NCI-H774 (cell line): ENCODE data around the gene ART4.

Experiments
- DNase-seq: peaks from one replicate; lab custom pipeline; 2025; lab: John Stamatoyannopoulos, UW

The ART4 gene

GRCh38 chr12:14810953-14811483, 32.3 kb downstream of the ART4 start:
- no peak for DNase-seq

GRCh38 chr12:14810167-14810952, 33.0 kb downstream of the ART4 start:
- no peak for DNase-seq

- DNase-seq, result peak; percentile 36
Observed at GRCh38 chr12:14803830-14804160, 39.5 kb downstream of the ART4 start.

- peak; percentile 96 for DNase-seq
Observed at GRCh38 chr12:14803011-14803829, 40.1 kb downstream of the ART4 start, which contains the start of the genes C12orf60 and WBP11. C12orf60 (plus strand) TSS chr12:14803670; CDS start chr12:14822936, 19,266 bp downstream. WBP11 (minus strand) TSS chr12:14803478; CDS start chr12:14801383, 2,095 bp downstream.

- DNase-seq, result no peak
Observed at GRCh38 chr12:14802721-14803010, 40.7 kb downstream of the ART4 start.

GRCh38 chr12:14802247-14802646, 41.1 kb downstream of the ART4 start:
- DNase-seq, result no peak

GRCh38 chr12:14795028-14795448, 48.3 kb downstream of the ART4 start:
- DNase-seq, result no peak

GRCh38 chr12:14785568-14785967, 57.8 kb downstream of the ART4 start:
- DNase-seq, result no peak

- no peak for DNase-seq
Observed at GRCh38 chr12:14784471-14784870, 58.9 kb downstream of the ART4 start.

GRCh38 chr12:14782756-14783155, 60.6 kb downstream of the ART4 start:
- no peak for DNase-seq

- no peak for DNase-seq
Observed at GRCh38 chr12:14781563-14781962, 61.8 kb downstream of the ART4 start.

- DNase-seq, result no peak
Observed at GRCh38 chr12:14780859-14781258, 62.5 kb downstream of the ART4 start.

- DNase-seq, result no peak
Observed at GRCh38 chr12:14779834-14780233, 63.5 kb downstream of the ART4 start.

GRCh38 chr12:14777271-14777670, 66.1 kb downstream of the ART4 start:
- no peak for DNase-seq

- no peak for DNase-seq
Observed at GRCh38 chr12:14776236-14776961, 66.9 kb downstream of the ART4 start.

- DNase-seq, result no peak
Observed at GRCh38 chr12:14775636-14775980, 67.7 kb downstream of the ART4 start.
